HepG2 (cell line): ENCODE measurements around the gene SP8. TPM values are rescaled to one million over a fixed set of nuclear protein-coding genes. Genes with fewer than 3 reads are reported as not detected.
"Not testable (repeated sequence)": the region's sequence is repeated elsewhere in the genome, so short reads cannot be mapped to it uniquely, and the experiment has no call there.

ENCODE experiments used
- ATAC-seq: fragments of 200-7000 bp; cut with Tn5 transposase; 3 replicates; pipeline ENCODE4 v1.9.1; 2020; ENCODE audit warnings: mild to moderate bottlenecking, moderate library complexity
- BruUV-seq: library from RNA; stranded (reverse); fragments of 400-500 nt; replicated peaks from 2 replicates; lab custom pipeline; 2021; lab: Mats Ljungman, UMichigan
- CTCF ChIA-PET: fragments of 300-600 bp; formaldehyde crosslinking; extraction: SDS; loops from one replicate; lab custom pipeline; 2021; ENCODE audit warnings: low total read pairs, inconsistent platforms, low intra/inter-chr PET ratio; lab: Yijun Ruan, JAX
- POLR2A ChIA-PET: fragments of 350-600 bp; sonication (Branson Sonifier 250); formaldehyde crosslinking; loops from one replicate; lab custom pipeline; 2020; ENCODE audit warnings: antibody characterized with exemption, inconsistent platforms; lab: Yijun Ruan, JAX
- DNase-seq: peaks from one replicate; pipeline ENCODE4 v3.0.0-alpha.2; 2015; ENCODE audit warnings: low spot score
- FAIRE-seq: peaks from 3 replicates; lab custom pipeline; 2011; peaks lifted over from hg19 to GRCh38; lab: Jason Lieb, UNC
- H2AFZ ChIP-seq: one replicate; pipeline ENCODE4 v1.6.1; 2011; ENCODE audit warnings: low read length, inconsistent platforms
- H3K27ac ChIP-seq: fragments of 300-600 bp; 3 replicates; pipeline ENCODE4 v1.8.0; 2011; ENCODE audit warnings: mixed run types, mild to moderate bottlenecking, mixed read lengths, low read length, inconsistent platforms; ENCODE audit not compliant: insufficient read depth; ENCODE audit errors: extremely low read length
- H3K27me3 ChIP-seq, 2 experiments: fragments of 200-600 bp in 1 of 2; 2 replicates in 1 of 2; 3 replicates in 1 of 2; pipeline versions ENCODE4 v1.6.0 to v1.8.0; 2011; ENCODE audit warnings: low read length in 2 of 2, mild to moderate bottlenecking in 2 of 2, moderate library complexity in 2 of 2, inconsistent platforms in 1 of 2; ENCODE audit not compliant: insufficient read depth in 2 of 2, control insufficient read depth in 1 of 2
- H3K36me3 ChIP-seq, 2 experiments: fragments of 200-600 bp in 1 of 2; replicated peaks in 1 of 2; 2 replicates in 1 of 2; 3 replicates in 1 of 2; pipeline versions ENCODE4 v1.5.1 to v1.8.0; 2011; ENCODE audit warnings: low read length in 2 of 2, inconsistent platforms in 1 of 2; ENCODE audit not compliant: insufficient read depth in 2 of 2, control insufficient read depth in 1 of 2
- H3K4me1 ChIP-seq: 2 replicates; pipeline ENCODE4 v1.5.1; 2012; ENCODE audit warnings: low read length, inconsistent platforms; ENCODE audit not compliant: insufficient read depth
- H3K4me2 ChIP-seq: 2 replicates; pipeline ENCODE4 v1.6.0; 2011; ENCODE audit warnings: low read depth, low read length, inconsistent platforms
- H3K4me3 ChIP-seq, 3 experiments: fragments of 200-600 bp in 1 of 3; sonication (generic), shearing (Covaris generic) in 1 of 3; replicated peaks in 1 of 3; 2 replicates each; pipeline ENCODE4 v1.5.1; 2011 to 2016; ENCODE audit warnings: low read length in 3 of 3, inconsistent platforms in 2 of 3, low read depth in 2 of 3, mild to moderate bottlenecking in 2 of 3, control low read depth in 1 of 3, mixed read lengths in 1 of 3; ENCODE audit not compliant: insufficient read depth in 1 of 3
- H3K79me2 ChIP-seq: one replicate; pipeline ENCODE4 v1.6.1; 2011; ENCODE audit warnings: low read length, inconsistent platforms; ENCODE audit not compliant: insufficient read depth
- H3K9ac ChIP-seq: 2 replicates; pipeline ENCODE4 v1.6.0; 2011; ENCODE audit warnings: mild to moderate bottlenecking, low read depth, low read length, inconsistent platforms; ENCODE audit not compliant: insufficient read depth
- H3K9me3 ChIP-seq: 2 replicates; pipeline ENCODE4 v1.5.1; 2012; ENCODE audit warnings: mild to moderate bottlenecking, low read length
- H4K20me1 ChIP-seq: 2 replicates; pipeline ENCODE4 v1.6.0; 2011; ENCODE audit warnings: inconsistent platforms, mild to moderate bottlenecking, low read length, moderate library complexity; ENCODE audit not compliant: insufficient read depth
- CENPT ChIP-seq: sonication (generic); formaldehyde crosslinking; IDR thresholded peaks from 2 replicates; pipeline ENCODE4 v1.8.0; 2022; ENCODE audit warnings: low read depth, mild to moderate bottlenecking, moderate library complexity, missing genetic modification reagents
- IKZF4 ChIP-seq: sonication (generic); formaldehyde crosslinking; IDR thresholded peaks from 2 replicates; pipeline ENCODE4 v1.5.1; 2020; ENCODE audit warnings: borderline replicate concordance, mild to moderate bottlenecking, low read depth, missing genetic modification reagents; ENCODE audit errors: not compliant biosample characterization
- PCBP2 ChIP-seq: fragments of 200-400 bp; formaldehyde crosslinking; optimal IDR thresholded peaks from 2 replicates; pipeline ENCODE3; 2018; ENCODE audit warnings: low read length, low read depth; ENCODE audit not compliant: poor library complexity, severe bottlenecking
- WGBS: methylation state at CpG from one replicate; pipeline ENCODE4 v1.1.6; 2017; ENCODE audit warnings: low lambda C conversion rate; 5-methylcytosine and 5-hydroxymethylcytosine counted together
- in situ Hi-C: cut with HindIII; loops from 2 replicates; pipeline ENCODE4 v1.10.0; 2017; ENCODE audit warnings: low pct_unique_long_range_greater_than_20kb; ENCODE audit not compliant: extremely low pct_ligation_motif_present
- intact Hi-C: fragments of 100-400 bp; cut with micrococcal nuclease; formaldehyde crosslinking; loops from one replicate; pipeline ENCODE4 v1.10.0; 2022; ENCODE audit not compliant: unreplicated experiment
- polyA plus RNA-seq, 8 experiments: library from polyadenylated mRNA; depleted of rRNA in 3 of 8; stranded (reverse) in 7 of 8; unstranded in 1 of 8; fragments of >200 nt; fragmentation: Illumina TruSeq in 4 of 8; extraction: Trizol in 4 of 8; gene quantifications; 2 replicates each; pipeline versions ENCODE4 v1.2.1 to v1.2.3, GENCODE V29; 2011 to 2016; ENCODE audit warnings: low read depth in 4 of 8, missing spikeins in 1 of 8, mixed read lengths in 1 of 8; ENCODE audit not compliant: insufficient read depth in 1 of 8
- total RNA-seq, 5 experiments: library from RNA; depleted of rRNA; stranded (reverse); fragments of >200 nt; fragmentation: Illumina TruSeq; extraction: Trizol; gene quantifications; 2 replicates each; pipeline ENCODE4 v1.2.3, GENCODE V29; 2016; ENCODE audit warnings: low read depth in 1 of 5
- TF ChIP-seq, protein P1 (sequence below): sonication (generic); formaldehyde crosslinking; IDR thresholded peaks from 2 replicates; pipeline ENCODE4 v1.5.1; 2020; ENCODE audit warnings: mild to moderate bottlenecking, moderate library complexity, missing genetic modification reagents
- TF ChIP-seq, protein P2 (sequence below): sonication (generic); formaldehyde crosslinking; IDR thresholded peaks from 2 replicates; pipeline ENCODE4 v1.5.0; 2020; ENCODE audit warnings: missing genetic modification reagents

The SP8 gene
- total and polyA plus RNA-seq, 2 of the 13 experiments (the other 11 are each of a cell fraction or from before 2014, with no cell fraction given), result not detected

GRCh38 chr7:20825555-20825954 lies 38.9 kb upstream of the SP8 start (continued):
- TF ChIP-seq, protein P1, sequence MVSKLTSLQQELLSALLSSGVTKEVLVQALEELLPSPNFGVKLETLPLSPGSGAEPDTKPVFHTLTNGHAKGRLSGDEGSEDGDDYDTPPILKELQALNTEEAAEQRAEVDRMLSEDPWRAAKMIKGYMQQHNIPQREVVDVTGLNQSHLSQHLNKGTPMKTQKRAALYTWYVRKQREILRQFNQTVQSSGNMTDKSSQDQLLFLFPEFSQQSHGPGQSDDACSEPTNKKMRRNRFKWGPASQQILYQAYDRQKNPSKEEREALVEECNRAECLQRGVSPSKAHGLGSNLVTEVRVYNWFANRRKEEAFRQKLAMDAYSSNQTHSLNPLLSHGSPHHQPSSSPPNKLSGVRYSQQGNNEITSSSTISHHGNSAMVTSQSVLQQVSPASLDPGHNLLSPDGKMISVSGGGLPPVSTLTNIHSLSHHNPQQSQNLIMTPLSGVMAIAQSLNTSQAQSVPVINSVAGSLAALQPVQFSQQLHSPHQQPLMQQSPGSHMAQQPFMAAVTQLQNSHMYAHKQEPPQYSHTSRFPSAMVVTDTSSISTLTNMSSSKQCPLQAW (CRISPR knock-in tag), result no peak
- TF ChIP-seq PCBP2 (no peak), IKZF4 (CRISPR knock-in tag) (no peak), CENPT (CRISPR knock-in tag) (no peak)
- TF ChIP-seq, protein P2, sequence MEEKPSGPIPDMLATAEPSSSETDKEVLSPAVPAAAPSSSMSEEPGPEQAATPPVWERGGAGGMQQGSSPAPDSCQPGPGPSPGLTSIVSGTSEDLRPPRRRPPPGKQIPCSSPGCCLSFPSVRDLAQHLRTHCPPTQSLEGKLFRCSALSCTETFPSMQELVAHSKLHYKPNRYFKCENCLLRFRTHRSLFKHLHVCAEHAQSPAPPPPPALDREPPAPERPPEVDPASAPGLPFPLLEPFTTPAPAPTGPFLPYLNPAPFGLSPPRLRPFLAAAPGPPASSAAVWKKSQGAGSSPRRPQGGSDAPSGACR (CRISPR knock-in tag), result no peak

DNA sequence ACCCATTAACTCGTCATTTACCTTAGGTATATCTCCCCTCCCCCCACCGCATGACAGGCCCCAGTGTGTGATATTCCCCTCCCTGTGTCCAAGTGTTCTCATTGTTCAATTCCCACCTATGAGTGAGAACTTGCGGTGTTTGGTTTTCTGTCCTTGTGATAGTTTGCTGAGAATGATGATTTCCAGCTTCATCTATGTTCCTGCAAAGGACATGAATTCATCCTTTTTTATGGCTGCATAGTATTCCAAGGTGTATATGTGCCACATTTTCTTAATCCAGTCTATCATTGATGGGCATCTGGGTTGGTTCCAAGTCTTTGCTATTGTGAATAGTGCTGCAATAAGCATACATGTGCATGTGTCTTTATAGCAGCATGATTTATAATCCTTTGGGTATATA lies 34.7 kb upstream of the SP8 start:
- FAIRE-seq, POLR2A ChIA-PET, DNase-seq, intact Hi-C loops, H3K9ac ChIP-seq, H3K79me2 ChIP-seq, in situ Hi-C loops, H4K20me1 ChIP-seq, H3K4me2 ChIP-seq, H3K27ac ChIP-seq, H3K27me3 ChIP-seq, BruUV-seq, H3K9me3 ChIP-seq, H2AFZ ChIP-seq, H3K36me3 ChIP-seq, H3K4me1 ChIP-seq, ATAC-seq, H3K4me3 ChIP-seq, CTCF ChIA-PET: not testable (repeated sequence)
- 22% methylated on average over 3 of the region's 3 CpGs for WGBS
